Upper lobe of left lung (tissue), 6 donors: ENCODE results near the gene ALKBH7. TPM values are rescaled to one million over a fixed set of nuclear protein-coding genes. Genes with fewer than 3 reads are reported as not detected.

Experiments used
- ATAC-seq, 2 donors: fragments of 200-7000 bp; cut with Tn5 transposase; one replicate each; pipeline ENCODE4 v1.9.1; 2022; ENCODE audit warnings: mild to moderate bottlenecking in 2 of 2, moderate library complexity in 2 of 2; ENCODE audit not compliant: low FRiP score in 2 of 2
- DNase-seq, 2 donors: peaks; one replicate each; pipeline ENCODE4 v3.0.0-alpha.2; 2019 to 2020
- H3K27ac ChIP-seq, 4 donors: fragments of 200-600 bp; sonication (generic); one replicate each; pipeline ENCODE4 v1.5.1; 2016 to 2019
- H3K27me3 ChIP-seq, 4 donors: fragments of 200-600 bp; sonication (generic); one replicate each; pipeline ENCODE4 v1.5.1; 2017 to 2019
- H3K36me3 ChIP-seq, 4 donors: fragments of 200-600 bp; sonication (generic); one replicate each; pipeline ENCODE4 v1.5.1; 2016 to 2019
- H3K4me1 ChIP-seq, 4 donors: fragments of 200-600 bp; sonication (generic); one replicate each; pipeline ENCODE4 v1.5.1; 2018 to 2019
- H3K4me3 ChIP-seq, 4 donors: fragments of 200-600 bp; sonication (generic); one replicate each; pipeline ENCODE4 v1.5.1; 2017 to 2019; ENCODE audit warnings: mild to moderate bottlenecking in 2 of 4, moderate library complexity in 1 of 4
- H3K9me3 ChIP-seq, 4 donors: fragments of 200-600 bp; sonication (generic); one replicate each; pipeline ENCODE4 v1.5.1; 2018 to 2019
- CTCF ChIP-seq, 6 experiments: fragments of 450-650 bp in 4 of 6; fragments of 200-600 bp in 2 of 6; sonication (generic) in 2 of 6; IDR thresholded peaks; one replicate each; pipeline ENCODE4 v1.5.1; 2016 to 2019; ENCODE audit warnings: antibody characterized with exemption in 6 of 6
- EP300 ChIP-seq, 4 donors: sonication (generic); formaldehyde crosslinking; IDR thresholded peaks; one replicate each; pipeline ENCODE4 v1.5.1; 2017; ENCODE audit warnings: antibody characterized with exemption in 4 of 4, control low read depth in 2 of 4
- POLR2A ChIP-seq, 4 donors: fragments of 450-650 bp; IDR thresholded peaks; one replicate each; pipeline ENCODE4 v1.5.1; 2016 to 2017; ENCODE audit warnings: antibody characterized with exemption in 4 of 4, mild to moderate bottlenecking in 2 of 4
- POLR2AphosphoS5 ChIP-seq, 2 donors: sonication (generic); formaldehyde crosslinking; IDR thresholded peaks; one replicate each; pipeline ENCODE4 v1.5.1; 2017; ENCODE audit warnings: antibody characterized with exemption in 2 of 2
- whole genome bisulfite sequencing, 2 donors: methylation state at CpG; one replicate each; pipeline ENCODE4 v1.1.5; 2017 to 2018; 5-methylcytosine and 5-hydroxymethylcytosine counted together
- total RNA-seq, 6 donors: library from RNA; depleted of rRNA in 4 of 6; stranded (reverse); fragments of >200 nt in 4 of 6; gene quantifications; one replicate each; pipeline versions ENCODE4 v1.1.0 to v1.2.1, GENCODE V29; 2016 to 2021
- donor health status: DM: no; HTN: no; CAD: no; lungs with moderate emphysema.
- donor health status: DM: no; HTN: yes; CAD: no; lungs with severe emphysema.

Gene ALKBH7
- total RNA-seq, 6 donors from 2014 or later: 58.5 to 105 (median 77.0) TPM

GRCh38 chr19:6417713-6418561 is 45.3 kb downstream of the ALKBH7 start:
- H3K9me3 ChIP-seq: no peaks in the 10 kb centered on the region
- no peak overlapping the region for H3K4me3 ChIP-seq
- no peaks in the 10 kb centered on the region for H3K27me3 ChIP-seq
- peaks cover 7 to 24% (median 12%) of the 10 kb centered on the region in 4 donors for H3K4me1 ChIP-seq
- ATAC-seq (peak in 1 of 2 donors; percentile 15), DNase-seq (peak in 1 of 2 donors; percentile 77)
- 84% methylated on average over 15 to 28 of the region's 33 CpGs for WGBS, 2 donors
- H3K27ac ChIP-seq: no peak overlapping the region
- peaks cover 51 to 88% (median 82%) of the 10 kb centered on the region in 4 donors for H3K36me3 ChIP-seq
- TF ChIP-seq EP300 (IDR thresholded peaks at IDR 0.05) (no peak), CTCF (IDR thresholded peaks at IDR 0.05) (peak in 2 of 6 experiments; percentile 21 to 37)

GRCh38 chr19:6418562-6418932 is 46.0 kb downstream of the ALKBH7 start:
- Histone ChIP-seq H3K36me3 (peaks cover 51 to 86% (median 82%) of the 10 kb centered on the region in 4 donors), H3K27ac (no peak overlapping the region), H3K4me3 (no peak overlapping the region), H3K4me1 (peaks cover 13 to 25% (median 16%) of the 10 kb centered on the region in 4 donors), H3K9me3 (no peaks in the 10 kb centered on the region), H3K27me3 (no peaks in the 10 kb centered on the region)
- peak in 1 of 2 donors; percentile 69 for DNase-seq
- WGBS, 2 donors: 94 to 96% methylated on average over 19 of the region's 19 CpGs
- ATAC-seq: no peak
- no peak for TF ChIP-seq EP300 (IDR thresholded peaks at IDR 0.05)
- TF ChIP-seq POLR2A (IDR thresholded peaks at IDR 0.05): no peak
- no peak for TF ChIP-seq CTCF (IDR thresholded peaks at IDR 0.05)
- no peak for TF ChIP-seq POLR2AphosphoS5 (IDR thresholded peaks at IDR 0.05)

- WGBS, 2 donors: 76 to 86% methylated on average over 9 to 20 of the region's 20 CpGs
- ATAC-seq: no peak
Measured at GRCh38 chr19:6421075-6422014, 48.8 kb downstream of the ALKBH7 start.

More at GRCh38 chr19:6421075-6422014, 48.8 kb downstream of the ALKBH7 start:
- Histone ChIP-seq H3K9me3 (no peaks in the 10 kb centered on the region), H3K4me1 (peaks cover 19 to 38% (median 22%) of the 10 kb centered on the region in 4 donors), H3K27me3 (no peaks in the 10 kb centered on the region), H3K4me3 (no peak overlapping the region), H3K36me3 (peaks cover 31 to 61% (median 57%) of the 10 kb centered on the region in 4 donors), H3K27ac (no peak overlapping the region)
- no peak for TF ChIP-seq EP300 (IDR thresholded peaks at IDR 0.05)
- TF ChIP-seq CTCF (IDR thresholded peaks at IDR 0.05): no peak
- no peak for TF ChIP-seq POLR2A (IDR thresholded peaks at IDR 0.05)
- TF ChIP-seq POLR2AphosphoS5 (IDR thresholded peaks at IDR 0.05): no peak
- DNase-seq: no peak
